DOHH2 (cell line): ENCODE measurements around the gene GFRA1.

Experiments used
- EZH2phosphoT487 ChIP-seq: fragments of 200-600 bp; sonication (generic); IDR thresholded peaks from 2 replicates; pipeline ENCODE4 v1.6.1; 2017; ENCODE audit warnings: borderline replicate concordance, mild to moderate bottlenecking, antibody characterized with exemption, low read length, moderate library complexity, mixed read lengths
- TF ChIP-seq, protein P1 (sequence below): fragments of 200-600 bp; sonication (generic); IDR thresholded peaks from one replicate; pipeline ENCODE4 v1.5.1; 2014; ENCODE audit warnings: antibody characterized with exemption, mild to moderate bottlenecking, low read depth, low read length; ENCODE audit not compliant: poor library complexity, severe bottlenecking

DNA sequence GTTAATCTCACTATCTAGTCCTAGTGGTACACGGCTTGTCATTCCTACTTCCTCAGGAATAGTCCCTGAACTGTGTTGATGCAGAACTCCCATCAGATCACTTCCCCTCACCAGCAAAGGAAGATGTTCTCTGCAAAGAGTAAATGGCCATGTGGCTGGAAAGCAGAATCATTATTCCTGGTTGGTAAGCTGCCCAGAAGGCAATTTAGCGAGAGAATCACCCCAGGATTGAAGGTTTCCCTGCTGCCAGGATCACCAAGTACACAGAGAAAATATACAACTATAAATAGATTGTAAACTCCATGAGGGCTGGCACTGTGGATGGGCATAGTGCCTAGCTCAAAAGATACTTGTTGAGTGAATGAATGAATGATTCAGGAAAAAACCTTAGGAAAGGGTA, 115.0 kb downstream of the GFRA1 start:
- TF ChIP-seq, protein P1, sequence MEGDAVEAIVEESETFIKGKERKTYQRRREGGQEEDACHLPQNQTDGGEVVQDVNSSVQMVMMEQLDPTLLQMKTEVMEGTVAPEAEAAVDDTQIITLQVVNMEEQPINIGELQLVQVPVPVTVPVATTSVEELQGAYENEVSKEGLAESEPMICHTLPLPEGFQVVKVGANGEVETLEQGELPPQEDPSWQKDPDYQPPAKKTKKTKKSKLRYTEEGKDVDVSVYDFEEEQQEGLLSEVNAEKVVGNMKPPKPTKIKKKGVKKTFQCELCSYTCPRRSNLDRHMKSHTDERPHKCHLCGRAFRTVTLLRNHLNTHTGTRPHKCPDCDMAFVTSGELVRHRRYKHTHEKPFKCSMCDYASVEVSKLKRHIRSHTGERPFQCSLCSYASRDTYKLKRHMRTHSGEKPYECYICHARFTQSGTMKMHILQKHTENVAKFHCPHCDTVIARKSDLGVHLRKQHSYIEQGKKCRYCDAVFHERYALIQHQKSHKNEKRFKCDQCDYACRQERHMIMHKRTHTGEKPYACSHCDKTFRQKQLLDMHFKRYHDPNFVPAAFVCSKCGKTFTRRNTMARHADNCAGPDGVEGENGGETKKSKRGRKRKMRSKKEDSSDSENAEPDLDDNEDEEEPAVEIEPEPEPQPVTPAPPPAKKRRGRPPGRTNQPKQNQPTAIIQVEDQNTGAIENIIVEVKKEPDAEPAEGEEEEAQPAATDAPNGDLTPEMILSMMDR = no peak
- TF ChIP-seq EZH2phosphoT487 = no peak
